Measurements from ENCODE around the gene ACO2.
"Not testable (repeated sequence)": the region's sequence is repeated elsewhere in the genome, so short reads cannot be mapped to it uniquely, and the experiment has no call there.

- TF ChIP-seq POLR2A (IDR thresholded peaks at IDR 0.05; ENCODE audit: low read length); GATA1 (IDR thresholded peaks at IDR 0.05; ENCODE audit: low read depth, low read length): not testable (repeated sequence)
Observed at GRCh38 chr22:41460071-41460470, 8.8 kb upstream of the ACO2 start.
